NB4 (cell line): ENCODE results near the gene TCN2.
A peak's percentile ranks its signal among the peaks of the same experiment; 100 is the strongest.

Experiments used
- DNase-seq: peaks from one replicate; pipeline ENCODE4 v3.0.0; 2010; ENCODE audit warnings: low read depth
- H3K4me3 ChIP-seq: one replicate; pipeline ENCODE4 v1.5.1; 2011; ENCODE audit warnings: mild to moderate bottlenecking, low read depth, low read length, moderate library complexity
- CTCF ChIP-seq: IDR thresholded peaks from one replicate; pipeline ENCODE4 v1.5.1; 2012; ENCODE audit warnings: low read depth, low read length
- MYC ChIP-seq: IDR thresholded peaks from 2 replicates; pipeline ENCODE4 v1.6.1; 2011; ENCODE audit warnings: low read depth, low read length
- POLR2A ChIP-seq: IDR thresholded peaks from 2 replicates; pipeline ENCODE4 v1.6.1; 2011; ENCODE audit warnings: mild to moderate bottlenecking; ENCODE audit not compliant: insufficient read length; ENCODE audit errors: extremely low read depth
- TF ChIP-seq, protein P1 (sequence below): IDR thresholded peaks from 2 replicates; pipeline ENCODE4 v1.6.1; 2011; ENCODE audit warnings: low read depth, low read length

The TCN2 gene

DNA sequence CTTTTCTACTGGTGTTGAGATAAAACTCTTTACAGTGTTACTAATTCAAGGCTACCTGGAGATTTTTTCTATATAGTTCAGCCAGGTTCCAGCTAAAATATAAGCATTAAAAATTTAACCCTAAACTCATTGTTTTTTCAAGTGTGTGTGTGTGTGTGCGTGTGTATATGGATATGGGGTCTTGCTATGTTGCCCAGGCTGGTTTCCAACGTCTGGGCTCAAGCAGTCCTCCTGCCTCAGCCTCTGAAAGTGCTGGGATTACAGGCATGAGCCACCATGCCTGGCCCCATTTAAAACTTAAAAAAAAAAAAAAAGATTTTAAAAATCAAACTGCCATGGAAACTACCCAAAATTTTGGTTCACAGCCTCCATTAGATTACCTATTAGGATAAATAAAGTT, 10.8 kb upstream of the TCN2 start:
- no peak overlapping the region for H3K4me3 ChIP-seq
- TF ChIP-seq POLR2A: no peak
- TF ChIP-seq CTCF: no peak
- TF ChIP-seq, protein P1, sequence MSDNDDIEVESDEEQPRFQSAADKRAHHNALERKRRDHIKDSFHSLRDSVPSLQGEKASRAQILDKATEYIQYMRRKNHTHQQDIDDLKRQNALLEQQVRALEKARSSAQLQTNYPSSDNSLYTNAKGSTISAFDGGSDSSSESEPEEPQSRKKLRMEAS: no peak
- no peak for DNase-seq

- H3K4me3 ChIP-seq: no peak overlapping the region
- TF ChIP-seq POLR2A: no peak
- no peak for TF ChIP-seq MYC
- TF ChIP-seq CTCF: no peak
- TF ChIP-seq, protein P1: no peak
- DNase-seq: no peak
Observed at GRCh38 chr22:30596886-30597285, 10.1 kb upstream of the TCN2 start.

DNA sequence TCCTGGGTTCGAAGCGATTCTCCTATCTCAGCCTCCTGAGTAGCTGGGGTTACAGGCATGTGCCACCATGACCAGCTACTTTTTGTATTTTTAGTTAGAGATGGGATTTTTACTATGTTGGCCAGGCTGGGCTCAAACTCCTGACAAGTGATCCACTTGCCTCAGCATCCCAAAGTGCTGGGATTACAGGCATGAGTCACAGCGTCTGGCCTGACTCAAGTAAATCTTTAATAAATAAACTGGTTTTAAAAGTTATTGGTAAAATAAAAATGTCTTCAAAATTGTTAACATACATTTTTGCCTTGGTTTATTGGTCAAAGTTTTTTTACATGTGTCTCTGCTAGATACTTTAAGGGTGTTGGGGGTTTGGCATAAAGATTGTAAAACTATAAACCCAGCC, 8.0 kb upstream of the TCN2 start:
- TF ChIP-seq POLR2A (no peak), CTCF (no peak), MYC (no peak)
- TF ChIP-seq, protein P1: no peak
- DNase-seq: no peak

DNA sequence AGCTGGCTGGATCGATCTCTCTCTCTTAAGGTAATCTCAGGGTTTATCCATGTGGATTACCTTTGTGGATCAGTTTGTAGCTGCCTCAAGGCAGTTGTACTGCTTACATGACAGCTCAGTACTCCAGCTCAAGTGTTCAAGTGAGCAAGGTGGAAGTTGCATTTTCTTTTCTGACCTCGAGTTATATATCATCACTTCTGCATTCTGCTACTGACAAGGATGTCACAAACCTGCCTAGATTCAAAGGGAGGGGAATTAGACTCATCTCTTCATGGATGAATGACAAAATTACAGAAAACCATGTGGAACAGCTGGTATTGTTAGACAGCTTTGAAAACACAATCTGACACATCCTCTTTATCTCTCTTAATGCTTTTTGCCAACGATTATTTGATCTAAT, 6.1 kb upstream of the TCN2 start:
- H3K4me3 ChIP-seq: no peak overlapping the region
- DNase-seq: peak; percentile 16
- TF ChIP-seq CTCF (no peak), MYC (no peak), POLR2A (no peak)
- TF ChIP-seq, protein P1: no peak

More for the DNA sequence above, 8.0 kb upstream of the TCN2 start:
- no peak overlapping the region for H3K4me3 ChIP-seq

DNA sequence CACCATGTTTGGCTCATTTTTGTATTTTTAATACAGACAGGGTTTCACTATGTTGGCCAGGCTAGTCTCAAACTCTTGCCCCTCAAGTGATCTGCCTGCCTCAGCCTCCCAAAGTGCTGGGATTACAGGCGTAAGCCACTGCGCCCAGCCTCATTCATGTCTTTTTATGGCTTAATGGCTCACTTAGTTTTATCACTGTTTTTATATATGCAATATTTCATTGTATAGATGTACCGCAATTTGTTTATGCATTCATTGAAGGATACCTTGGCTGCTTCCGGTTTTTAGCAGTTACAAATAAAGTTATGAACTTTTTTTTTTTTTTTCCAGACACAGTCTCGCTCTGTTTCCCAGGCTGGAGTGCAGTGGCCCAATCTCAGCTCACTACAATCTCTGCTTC, 5.5 kb upstream of the TCN2 start:
- DNase-seq: no peak
- TF ChIP-seq, protein P1: no peak
- TF ChIP-seq CTCF (no peak), POLR2A (no peak), MYC (no peak)
- H3K4me3 ChIP-seq: no peak overlapping the region

DNA sequence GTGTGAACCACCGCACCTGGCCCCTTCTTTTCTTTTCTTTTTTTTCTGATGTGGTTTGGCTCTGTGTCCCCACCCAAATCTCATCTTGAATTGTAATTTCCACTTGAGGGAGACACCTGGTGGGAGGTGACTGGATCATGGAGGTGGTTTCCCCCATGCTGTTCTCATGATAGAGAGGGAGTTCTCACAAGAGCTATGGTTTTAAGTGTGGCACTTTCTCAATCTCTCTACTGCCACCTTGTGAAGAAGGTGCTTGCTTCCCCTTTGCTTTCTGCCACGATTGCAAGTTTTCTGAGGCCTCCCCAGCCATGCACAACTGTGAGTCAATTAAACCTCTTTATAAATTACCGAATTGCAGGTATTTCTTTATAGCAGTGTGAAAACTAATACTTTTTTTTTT, 4.9 kb upstream of the TCN2 start:
- DNase-seq: peak; percentile 65
- TF ChIP-seq, protein P1: no peak
- TF ChIP-seq CTCF (peak; percentile 45), MYC (no peak)

More for the DNA sequence above, 4.9 kb upstream of the TCN2 start:
- no peak overlapping the region for H3K4me3 ChIP-seq
